Subcutaneous abdominal adipose tissue (tissue), 5 donors: Measurements from ENCODE around the gene NKAIN2.
"Not testable (repeated sequence)": the region's sequence is repeated elsewhere in the genome, so short reads cannot be mapped to it uniquely, and the experiment has no call there.

Source experiments
- H3K27ac ChIP-seq: one replicate; pipeline ENCODE4 v1.7.0; 2013; ENCODE audit warnings: low read depth, mild to moderate bottlenecking, inconsistent platforms, low read length, moderate library complexity
- H3K27me3 ChIP-seq, 5 donors: one replicate each; pipeline ENCODE4 v1.7.0; 2013; ENCODE audit warnings: low read length in 5 of 5, inconsistent platforms in 1 of 5; ENCODE audit not compliant: control insufficient read depth in 5 of 5, insufficient read depth in 4 of 5
- H3K36me3 ChIP-seq, 5 donors: one replicate each; pipeline ENCODE4 v1.7.0; 2013; ENCODE audit warnings: low read length in 5 of 5; ENCODE audit not compliant: control insufficient read depth in 5 of 5, insufficient read depth in 5 of 5
- H3K4me1 ChIP-seq, 5 donors: one replicate each; pipeline ENCODE4 v1.7.0; 2013; ENCODE audit warnings: low read length in 5 of 5, mild to moderate bottlenecking in 3 of 5, moderate library complexity in 1 of 5; ENCODE audit not compliant: control insufficient read depth in 5 of 5, insufficient read depth in 5 of 5
- H3K4me3 ChIP-seq, 5 donors: one replicate each; pipeline ENCODE4 v1.7.0; 2013; ENCODE audit warnings: low read length in 5 of 5, low read depth in 1 of 5
- H3K9ac ChIP-seq, 5 donors: one replicate each; pipeline ENCODE4 v1.7.0; 2013; ENCODE audit warnings: low read length in 5 of 5, mild to moderate bottlenecking in 4 of 5, moderate library complexity in 3 of 5
- H3K9me3 ChIP-seq, 5 donors: one replicate each; pipeline ENCODE4 v1.7.0; 2013; ENCODE audit warnings: low read length in 5 of 5; ENCODE audit not compliant: control insufficient read depth in 5 of 5
- donor health status: healthy.
- donor health status: healthy.
- donor health status: healthy.
- donor health status: healthy.
- donor health status: healthy.

Gene NKAIN2

DNA sequence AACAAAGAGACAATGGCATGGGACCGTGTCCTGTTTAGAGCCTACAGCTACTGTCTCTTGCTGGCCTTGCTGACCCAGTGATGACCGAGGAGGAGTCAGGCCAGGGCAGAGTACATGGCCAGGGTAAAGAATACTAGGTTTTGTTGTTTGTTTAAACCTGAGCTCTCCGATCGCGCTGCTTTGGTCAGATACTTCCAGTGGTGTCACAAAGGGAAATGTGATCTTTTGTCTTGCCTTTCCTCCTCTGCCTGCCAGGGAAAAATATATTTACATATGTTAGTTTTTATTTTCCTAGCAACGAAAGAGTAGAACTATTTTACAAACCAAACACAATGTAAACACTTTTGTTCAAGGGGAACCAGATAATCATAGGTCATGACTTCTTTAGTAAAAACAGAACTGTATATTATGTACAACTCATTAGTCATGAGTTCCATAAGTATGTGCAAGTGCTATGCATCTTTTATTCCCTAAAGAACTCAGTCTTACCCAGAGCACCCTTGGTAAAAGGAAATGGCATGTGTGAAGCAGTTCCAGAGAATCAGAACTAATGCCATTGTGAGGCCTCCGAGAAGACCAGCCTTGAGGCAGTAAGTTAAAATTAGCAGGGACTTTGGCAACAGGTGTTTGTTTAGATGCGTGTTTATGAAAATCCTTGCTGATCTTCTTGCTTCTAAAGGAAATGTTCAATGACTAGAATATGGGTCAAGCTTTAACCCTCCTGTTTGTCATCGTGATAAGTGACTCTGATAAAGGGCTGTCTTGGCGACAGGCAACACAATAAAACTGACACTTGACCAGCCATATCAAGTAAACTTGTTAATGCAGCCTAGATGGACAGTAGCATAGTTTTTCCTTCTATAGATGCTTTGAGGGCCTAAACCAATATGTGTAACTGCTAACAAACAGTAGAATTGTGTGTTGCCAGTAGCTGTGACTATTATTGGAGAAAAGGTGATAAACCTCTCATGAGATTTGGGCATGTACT, 204.6 kb downstream of the NKAIN2 start:
- H3K27me3 ChIP-seq = no peaks in the 10 kb centered on the region
- H3K4me1 ChIP-seq = no peaks in the 10 kb centered on the region
- no peak overlapping the region for H3K27ac ChIP-seq
- H3K4me3 ChIP-seq = no peak overlapping the region
- no peak overlapping the region for H3K9ac ChIP-seq
- no peaks in the 10 kb centered on the region for H3K36me3 ChIP-seq
- H3K9me3 ChIP-seq = no peaks in the 10 kb centered on the region

DNA sequence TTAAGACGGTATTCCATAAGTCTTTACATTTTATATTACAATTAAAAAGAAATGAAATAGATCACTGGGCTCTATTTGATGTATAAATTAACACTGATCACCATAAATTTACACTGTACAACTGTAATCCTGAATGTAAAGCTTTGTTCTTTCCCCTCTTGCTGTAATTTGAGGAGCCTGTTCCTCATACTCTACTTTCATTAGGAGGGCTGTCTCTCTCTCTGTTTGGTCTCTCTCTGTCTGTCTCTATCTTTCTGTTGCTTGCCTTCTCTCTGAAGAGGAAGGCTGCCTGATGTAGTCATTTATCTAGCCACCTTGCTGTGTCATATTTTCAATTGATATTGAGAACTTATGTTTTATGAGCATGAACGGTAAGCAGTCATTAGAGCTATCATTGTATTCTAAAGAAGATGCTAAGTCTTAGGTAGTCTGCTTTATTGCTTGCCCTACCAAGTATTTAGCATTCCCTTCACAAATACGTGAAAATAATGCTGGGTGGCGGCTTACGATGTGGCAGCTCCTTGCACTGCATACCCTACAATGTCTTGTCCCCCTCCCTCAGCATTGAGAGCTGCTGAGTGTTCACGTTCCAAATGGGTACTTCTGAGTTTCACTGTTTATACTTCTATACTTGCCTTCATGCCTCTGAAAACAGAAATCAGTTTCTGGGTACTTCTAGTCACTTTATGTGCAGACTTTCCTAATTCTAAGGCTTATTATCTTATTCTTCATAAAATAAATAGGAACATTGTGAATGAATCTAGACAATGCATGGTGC, 205.5 kb downstream of the NKAIN2 start:
- no peak overlapping the region for H3K9ac ChIP-seq
- H3K9me3 ChIP-seq = no peaks in the 10 kb centered on the region
- no peaks in the 10 kb centered on the region for H3K36me3 ChIP-seq
- H3K4me3 ChIP-seq = no peak overlapping the region
- no peaks in the 10 kb centered on the region for H3K27me3 ChIP-seq
- H3K27ac ChIP-seq = no peak overlapping the region
- no peaks in the 10 kb centered on the region for H3K4me1 ChIP-seq

DNA sequence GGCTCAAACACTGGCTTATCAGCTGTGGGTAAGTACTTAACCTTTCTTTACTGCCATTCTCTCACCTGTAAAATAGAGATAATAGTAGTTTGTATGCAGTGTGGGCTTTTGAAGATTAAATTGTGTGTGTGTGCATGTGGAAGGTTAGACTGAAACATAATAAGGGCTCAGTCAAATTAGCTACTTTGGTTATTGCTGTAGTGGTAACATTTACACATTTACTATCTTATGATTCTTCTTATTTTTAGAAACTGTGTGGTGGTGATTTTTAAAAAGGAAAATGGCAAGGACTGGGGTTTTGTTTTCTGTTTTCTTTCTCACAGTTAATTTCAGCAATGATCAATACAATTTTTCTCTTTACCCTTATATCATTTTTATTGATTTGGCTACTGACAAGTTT, 206.9 kb downstream of the NKAIN2 start:
- Histone ChIP-seq H3K9me3 (no peaks in the 10 kb centered on the region), H3K36me3 (no peaks in the 10 kb centered on the region), H3K9ac (no peak overlapping the region), H3K4me1 (no peaks in the 10 kb centered on the region), H3K27me3 (no peaks in the 10 kb centered on the region), H3K4me3 (no peak overlapping the region), H3K27ac (no peak overlapping the region)

DNA sequence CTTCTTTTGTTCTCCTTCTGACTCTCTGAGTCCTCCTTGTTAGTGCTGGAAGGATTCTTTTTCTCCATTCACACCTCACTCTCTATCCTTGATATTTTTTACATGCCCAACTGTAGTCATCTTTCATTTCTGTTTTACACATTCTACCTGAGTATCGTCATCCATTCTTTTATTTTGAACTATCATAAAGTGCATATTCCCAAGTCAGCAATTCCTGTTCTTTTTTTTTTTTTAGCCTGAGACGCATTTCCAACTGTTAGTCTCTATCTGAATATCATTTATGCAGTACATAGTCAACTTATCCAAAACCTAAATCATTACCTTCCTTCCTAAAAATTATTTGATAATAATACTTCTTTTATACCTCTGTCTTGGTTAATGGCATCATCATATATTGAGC, 207.5 kb downstream of the NKAIN2 start:
- Histone ChIP-seq H3K9me3 (no peaks in the 10 kb centered on the region), H3K36me3 (no peaks in the 10 kb centered on the region), H3K27ac (no peak overlapping the region), H3K4me1 (no peaks in the 10 kb centered on the region), H3K27me3 (no peaks in the 10 kb centered on the region), H3K4me3 (no peak overlapping the region), H3K9ac (no peak overlapping the region)

DNA sequence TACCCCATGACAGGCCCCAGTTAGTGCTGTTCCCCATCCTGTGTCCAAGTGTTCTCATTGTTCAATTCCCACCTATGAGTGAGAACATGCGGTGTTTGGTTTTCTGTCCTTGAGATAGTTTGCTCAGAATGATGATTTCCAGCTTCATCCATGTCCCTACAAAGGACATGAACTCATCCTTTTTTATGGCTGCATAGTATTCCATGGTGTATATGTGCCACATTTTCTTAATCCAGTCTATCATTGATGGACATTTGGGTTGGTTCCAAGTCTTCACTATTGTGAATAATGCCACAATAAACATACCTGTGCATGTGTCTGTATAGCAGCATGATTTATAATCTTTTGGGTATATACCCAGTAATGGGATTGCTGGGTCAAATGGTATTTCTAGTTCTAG, 218.4 kb downstream of the NKAIN2 start:
- not testable (repeated sequence) for H3K4me1 ChIP-seq, H3K9me3 ChIP-seq, H3K27ac ChIP-seq, H3K27me3 ChIP-seq, H3K36me3 ChIP-seq, H3K9ac ChIP-seq, H3K4me3 ChIP-seq

DNA sequence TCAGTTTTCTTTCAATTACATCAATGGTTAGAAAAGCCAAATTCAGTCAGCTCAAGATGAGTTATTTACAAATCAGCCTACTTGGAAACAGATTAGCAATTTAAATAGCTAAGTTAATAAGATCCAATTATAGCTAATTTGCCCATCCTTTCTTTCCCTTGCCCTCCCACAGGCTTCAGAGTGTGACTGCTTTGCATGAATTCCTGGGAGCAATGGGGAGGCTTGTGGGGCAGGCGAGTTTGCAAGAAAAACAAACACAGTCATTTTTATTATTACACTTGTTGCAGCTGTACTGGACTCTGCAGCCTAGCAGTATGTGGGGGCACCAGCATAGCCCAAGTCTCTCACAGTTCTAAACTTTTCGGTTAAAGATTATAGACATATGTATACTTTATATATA, 219.0 kb downstream of the NKAIN2 start:
- no peaks in the 10 kb centered on the region for H3K27me3 ChIP-seq
- no peak overlapping the region for H3K27ac ChIP-seq
- no peaks in the 10 kb centered on the region for H3K36me3 ChIP-seq
- no peak overlapping the region for H3K4me3 ChIP-seq
- H3K4me1 ChIP-seq = no peaks in the 10 kb centered on the region
- H3K9ac ChIP-seq = no peak overlapping the region
- no peaks in the 10 kb centered on the region for H3K9me3 ChIP-seq

DNA sequence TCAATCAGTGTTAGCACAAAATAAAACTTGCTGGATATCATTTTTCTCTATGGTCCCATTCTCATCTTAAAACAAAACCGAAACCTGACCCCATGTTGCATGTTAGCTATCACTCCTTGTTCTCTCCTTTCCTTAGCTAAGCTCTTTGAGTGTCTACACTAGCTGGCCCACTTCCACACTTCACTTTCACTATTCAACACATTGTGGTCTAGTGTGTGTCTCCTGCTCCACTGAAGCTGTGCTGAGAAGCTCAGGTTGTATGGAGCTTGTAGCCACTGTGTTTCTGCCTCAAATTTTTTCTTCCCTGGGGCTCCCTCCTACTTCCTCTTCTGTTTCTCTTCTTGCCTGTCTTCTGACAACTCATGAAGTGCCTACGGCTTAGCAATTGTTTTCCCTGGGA, 223.0 kb downstream of the NKAIN2 start:
- Histone ChIP-seq H3K27ac (no peak overlapping the region), H3K4me1 (no peaks in the 10 kb centered on the region), H3K9me3 (no peaks in the 10 kb centered on the region), H3K4me3 (no peak overlapping the region), H3K9ac (no peak overlapping the region), H3K36me3 (no peaks in the 10 kb centered on the region), H3K27me3 (no peaks in the 10 kb centered on the region)

DNA sequence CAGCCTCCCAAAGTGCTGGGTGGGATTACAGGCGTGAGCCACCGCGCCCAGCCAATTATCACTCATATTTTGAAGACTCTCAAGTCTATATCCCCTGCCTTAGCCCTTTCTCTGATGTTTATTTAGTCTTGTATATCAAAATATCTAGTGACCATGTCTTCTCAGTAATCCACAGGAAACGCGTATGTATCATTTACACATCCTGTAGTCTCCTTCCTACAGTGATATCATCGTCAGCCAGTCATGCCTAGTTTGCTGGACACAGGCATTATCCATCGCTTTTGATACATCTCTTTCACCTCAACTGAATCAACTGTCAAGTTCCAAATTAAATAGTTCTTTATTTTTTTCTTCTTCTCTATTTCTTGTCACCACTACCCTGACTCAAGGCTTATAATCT, 223.7 kb downstream of the NKAIN2 start:
- no peaks in the 10 kb centered on the region for H3K4me1 ChIP-seq
- no peak overlapping the region for H3K9ac ChIP-seq
- H3K27ac ChIP-seq = no peak overlapping the region
- H3K9me3 ChIP-seq = no peaks in the 10 kb centered on the region
- no peaks in the 10 kb centered on the region for H3K36me3 ChIP-seq
- no peaks in the 10 kb centered on the region for H3K27me3 ChIP-seq
- no peak overlapping the region for H3K4me3 ChIP-seq

DNA sequence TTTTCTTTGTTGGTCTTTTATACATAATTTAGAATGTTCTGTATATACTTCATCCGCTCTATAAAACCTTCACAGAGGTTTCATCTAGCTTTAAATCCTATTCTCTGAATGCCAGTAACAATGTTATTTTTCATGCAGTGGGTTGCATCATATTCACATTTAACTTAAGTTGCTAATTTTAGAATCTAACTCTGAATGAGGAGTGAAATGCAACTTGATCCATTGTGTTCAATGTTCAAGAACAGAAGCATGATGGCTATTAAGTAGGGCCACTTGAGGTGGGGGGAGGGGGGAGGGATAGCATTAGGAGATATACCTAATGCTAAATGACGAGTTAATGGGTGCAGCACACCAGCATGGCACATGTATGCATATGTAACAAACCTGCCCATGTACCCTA, 224.5 kb downstream of the NKAIN2 start:
- H3K4me1 ChIP-seq = no peaks in the 10 kb centered on the region
- H3K36me3 ChIP-seq = no peaks in the 10 kb centered on the region
- H3K9ac ChIP-seq = no peak overlapping the region
- H3K27me3 ChIP-seq = no peaks in the 10 kb centered on the region
- H3K9me3 ChIP-seq = no peaks in the 10 kb centered on the region
- H3K27ac ChIP-seq = no peak overlapping the region
- no peak overlapping the region for H3K4me3 ChIP-seq

DNA sequence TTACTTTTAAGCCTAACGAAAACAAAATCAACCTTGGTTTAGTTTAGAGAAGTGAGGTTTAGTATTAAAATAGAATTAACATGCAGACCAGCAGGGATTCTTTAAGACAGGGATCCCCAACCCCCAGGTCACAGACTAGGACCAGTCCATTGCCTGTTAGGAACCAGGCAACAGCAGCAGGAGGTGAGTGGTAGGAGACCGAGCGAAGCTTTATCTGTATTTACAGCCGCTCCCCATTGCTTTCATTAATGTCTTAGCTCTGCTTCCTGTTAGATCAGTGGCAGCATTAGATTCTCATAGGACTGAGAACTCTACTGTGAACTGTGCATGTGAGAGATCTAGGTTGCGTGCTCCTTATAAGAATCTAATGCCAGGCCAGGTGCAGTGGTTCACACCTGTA, 225.9 kb downstream of the NKAIN2 start:
- Histone ChIP-seq H3K9ac (no peak overlapping the region), H3K36me3 (no peaks in the 10 kb centered on the region), H3K27ac (no peak overlapping the region), H3K4me1 (no peaks in the 10 kb centered on the region), H3K9me3 (no peaks in the 10 kb centered on the region), H3K27me3 (no peaks in the 10 kb centered on the region), H3K4me3 (no peak overlapping the region)
